NCI-H345 treated with DMSO at 0.1 percent for 48 hours (cell line): ENCODE measurements around the gene FABP3.
A peak's percentile ranks its signal among the peaks of the same experiment; 100 is the strongest.

Experiments used
- DNase-seq: peaks from one replicate; lab custom pipeline; 2025; ENCODE audit not compliant: unreplicated experiment; lab: John Stamatoyannopoulos, UW

Gene FABP3

GRCh38 chr1:31373056-31373896 is at the start of gene FABP3:
Gene FABP3, minus strand, starts transcription at chr1:31373076. Its CDS starts 62 bp downstream, at chr1:31373014.
- DNase-seq = no peak

DNA sequence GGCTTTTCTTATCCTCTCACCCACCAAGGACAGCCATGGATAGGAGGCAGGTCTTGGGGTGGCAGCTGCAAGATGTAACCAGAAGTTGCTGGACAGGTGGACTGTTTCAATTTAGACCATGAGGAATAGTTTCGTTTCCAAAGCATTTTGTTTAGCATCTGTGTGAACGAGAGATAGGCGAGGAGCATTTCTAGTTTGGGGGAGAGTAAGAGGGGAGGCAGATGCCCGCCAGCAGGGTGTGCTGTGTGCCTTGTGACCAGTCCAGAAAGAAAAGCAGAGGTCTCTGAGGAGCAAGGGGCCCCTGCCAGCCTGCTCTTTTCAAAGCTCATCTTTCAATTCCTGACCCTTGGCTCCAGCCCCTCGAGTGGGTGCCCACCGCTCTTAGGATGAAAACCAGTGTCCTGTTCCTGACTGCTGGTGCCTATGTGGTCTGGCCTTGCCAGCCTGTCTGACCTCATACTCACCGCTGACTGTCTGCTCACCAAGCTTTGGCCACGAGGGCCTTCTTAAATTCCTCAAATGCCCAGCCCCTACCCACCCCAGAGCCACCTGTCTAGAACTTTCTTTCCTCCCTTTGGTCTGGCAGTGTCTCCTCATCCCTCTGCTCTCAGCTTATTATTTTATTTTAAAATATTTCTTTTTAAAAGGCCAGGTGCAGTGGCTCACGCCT is 48.6 kb upstream of the FABP3 start:
- DNase-seq = no peak

GRCh38 chr1:31420716-31421115 is 47.8 kb upstream of the FABP3 start:
- DNase-seq = no peak

DNA sequence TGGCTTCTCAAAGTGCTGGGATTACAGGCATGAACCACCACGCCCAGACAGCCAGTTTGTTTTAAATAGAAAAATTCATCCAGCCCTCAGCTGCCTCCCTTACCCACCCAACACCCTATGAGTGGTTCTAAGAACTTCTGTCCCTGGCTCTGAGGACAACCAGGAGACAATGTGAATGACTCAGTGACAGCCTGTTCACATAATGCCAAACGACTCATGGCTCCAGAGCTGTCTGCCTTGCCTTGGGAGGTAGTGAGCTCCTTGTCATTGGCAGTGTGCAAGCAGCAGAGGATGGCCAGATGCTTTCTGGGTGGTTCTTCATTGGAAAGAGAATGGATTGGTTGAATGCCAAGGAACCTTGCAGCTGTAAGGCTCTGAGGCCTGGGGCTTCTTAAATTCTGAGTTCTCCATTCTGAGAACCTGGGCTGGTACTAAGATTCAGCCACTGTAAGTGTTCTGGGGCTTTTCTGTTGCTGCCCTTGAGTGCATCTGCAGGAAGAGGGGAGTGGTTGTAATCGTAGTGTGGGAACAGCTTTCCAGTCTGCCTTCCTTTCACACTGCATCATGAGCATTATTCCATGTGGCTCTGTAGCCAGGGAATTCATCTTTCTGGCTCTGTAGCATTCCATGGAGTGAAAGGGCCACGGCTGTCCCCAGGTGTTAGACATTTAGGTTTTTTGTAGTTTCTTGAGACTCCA is 45.9 kb upstream of the FABP3 start:
- no peak for DNase-seq

DNA sequence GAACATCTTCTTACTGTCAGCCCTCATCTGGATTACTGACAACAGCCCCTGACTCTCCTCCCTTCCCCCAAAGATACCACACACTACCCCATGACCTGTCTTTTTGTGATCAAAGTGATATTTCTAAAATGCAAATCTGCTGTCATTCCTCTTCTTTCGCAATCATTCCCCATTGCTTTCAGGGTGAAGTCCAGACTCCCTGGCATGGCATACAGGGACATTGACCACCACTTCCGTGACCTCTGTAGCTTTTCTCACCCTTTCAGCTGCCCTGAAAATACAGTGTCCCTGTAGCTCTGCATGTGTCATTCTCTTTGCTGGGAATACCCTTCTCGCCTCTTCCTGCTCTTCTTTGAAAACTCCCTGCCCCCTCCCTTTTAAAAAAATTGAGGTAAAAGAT is 44.3 kb upstream of the FABP3 start:
- no peak for DNase-seq

DNA sequence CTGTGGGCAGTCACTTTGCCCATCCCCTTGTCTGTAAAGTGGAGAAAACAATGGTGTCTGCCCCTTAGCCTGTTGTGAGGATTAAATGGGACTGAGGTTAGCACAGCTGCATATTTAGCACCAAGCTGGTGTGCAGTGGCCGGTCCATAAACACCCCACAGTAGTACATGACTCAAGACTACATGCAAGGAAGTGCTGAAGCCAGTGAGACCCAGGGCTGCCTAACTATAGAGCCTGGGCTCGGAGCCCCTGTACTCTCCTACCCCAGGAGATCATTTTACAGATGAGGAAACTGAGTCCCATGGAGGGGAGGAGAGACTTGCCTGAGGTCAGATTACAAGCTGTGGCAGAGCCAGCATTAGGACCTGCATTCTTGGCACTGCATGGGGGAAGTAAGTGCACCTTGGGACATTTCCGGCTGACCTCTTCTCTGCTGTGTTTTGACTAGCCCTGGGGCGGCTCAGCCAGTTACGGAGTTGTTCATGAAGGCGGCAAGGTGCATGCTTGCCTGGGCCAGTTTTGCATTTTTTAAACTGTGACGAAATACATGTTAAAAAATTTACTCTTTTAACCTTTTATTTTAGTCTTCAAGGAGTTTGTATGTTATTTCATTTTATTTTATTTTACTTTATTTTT is 43.3 kb upstream of the FABP3 start:
- DNase-seq = no peak

GRCh38 chr1:31415658-31416057 is 42.8 kb upstream of the FABP3 start:
- no peak for DNase-seq

DNA sequence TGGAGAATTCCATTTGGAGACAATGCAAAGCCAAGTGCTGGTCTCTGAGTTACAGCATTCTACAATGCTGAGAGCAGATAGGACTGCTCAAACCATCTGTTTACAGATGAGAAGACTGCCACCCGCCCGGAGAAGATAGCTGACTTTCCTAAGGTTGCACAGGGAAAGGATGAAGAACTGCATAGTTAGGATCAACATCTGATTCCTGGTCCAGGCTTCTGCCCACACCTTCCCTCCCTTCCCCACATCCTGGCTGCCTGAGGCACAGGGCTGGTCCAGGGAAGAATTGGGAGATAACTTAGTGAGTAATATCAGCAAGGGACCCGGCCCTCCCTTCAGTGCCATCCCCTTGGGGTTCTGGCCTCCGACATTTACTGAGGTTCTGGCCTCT is 42.1 kb upstream of the FABP3 start:
- no peak for DNase-seq

DNA sequence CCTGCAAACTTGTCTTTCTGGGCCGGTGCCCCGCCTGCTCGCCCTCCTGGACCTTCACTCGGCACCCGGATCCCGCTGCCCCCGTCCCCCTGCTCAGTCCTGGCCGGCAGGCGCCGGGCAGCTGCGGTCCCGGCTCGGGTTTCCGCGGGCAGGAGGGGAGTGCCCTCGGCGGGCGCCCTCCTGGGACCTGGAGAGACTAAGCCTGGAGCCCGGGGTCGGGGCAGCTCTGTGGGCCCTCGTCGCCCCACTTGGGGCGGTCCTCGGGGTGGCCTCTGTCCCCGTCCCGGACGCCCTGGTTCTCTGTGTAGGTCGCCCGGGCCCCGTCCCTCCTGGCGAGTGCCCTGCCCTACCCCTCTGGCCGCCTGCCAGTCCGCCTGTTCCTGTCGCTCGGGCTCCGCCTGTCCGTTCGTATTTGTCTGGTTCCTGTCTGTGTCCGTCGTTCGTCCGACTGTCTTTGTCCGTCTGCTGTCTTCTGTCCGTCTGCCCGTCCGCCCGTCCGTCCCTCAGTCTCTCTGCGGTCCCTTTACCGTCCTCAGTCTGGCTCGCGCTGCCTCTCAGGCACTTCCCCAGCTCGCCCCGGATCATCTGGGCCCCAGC is 40.6 kb upstream of the FABP3 start:
- DNase-seq = peak; percentile 25

GRCh38 chr1:31412732-31413404 is 40.0 kb upstream of the FABP3 start, which contains the start of gene SERINC2:
Gene SERINC2, plus strand, starts transcription at chr1:31413213. Its CDS starts 53 bp downstream, at chr1:31413266.
- DNase-seq = peak; percentile 36

DNA sequence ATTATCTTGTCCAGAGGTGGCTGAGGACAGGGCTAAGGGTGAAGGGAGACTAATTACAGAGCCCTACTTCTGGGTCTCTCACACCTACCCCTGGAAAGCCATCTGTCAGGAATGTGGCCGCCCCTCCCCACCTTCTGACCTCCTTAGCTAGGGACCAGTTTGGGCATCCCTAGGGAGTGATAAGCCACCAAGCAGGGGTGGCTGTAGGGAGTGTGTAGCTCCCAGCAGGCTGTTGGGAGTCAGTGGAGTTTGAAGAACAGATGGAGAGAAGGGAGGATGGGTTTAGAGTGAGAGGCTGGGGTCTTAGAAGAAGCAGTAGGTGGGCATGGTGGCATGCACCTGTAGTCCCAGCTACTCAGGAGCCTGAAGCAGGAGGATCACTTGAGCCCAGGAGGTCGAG is 39.3 kb upstream of the FABP3 start:
- DNase-seq = no peak

GRCh38 chr1:31410871-31411270 is 38.0 kb upstream of the FABP3 start:
- DNase-seq = no peak

DNA sequence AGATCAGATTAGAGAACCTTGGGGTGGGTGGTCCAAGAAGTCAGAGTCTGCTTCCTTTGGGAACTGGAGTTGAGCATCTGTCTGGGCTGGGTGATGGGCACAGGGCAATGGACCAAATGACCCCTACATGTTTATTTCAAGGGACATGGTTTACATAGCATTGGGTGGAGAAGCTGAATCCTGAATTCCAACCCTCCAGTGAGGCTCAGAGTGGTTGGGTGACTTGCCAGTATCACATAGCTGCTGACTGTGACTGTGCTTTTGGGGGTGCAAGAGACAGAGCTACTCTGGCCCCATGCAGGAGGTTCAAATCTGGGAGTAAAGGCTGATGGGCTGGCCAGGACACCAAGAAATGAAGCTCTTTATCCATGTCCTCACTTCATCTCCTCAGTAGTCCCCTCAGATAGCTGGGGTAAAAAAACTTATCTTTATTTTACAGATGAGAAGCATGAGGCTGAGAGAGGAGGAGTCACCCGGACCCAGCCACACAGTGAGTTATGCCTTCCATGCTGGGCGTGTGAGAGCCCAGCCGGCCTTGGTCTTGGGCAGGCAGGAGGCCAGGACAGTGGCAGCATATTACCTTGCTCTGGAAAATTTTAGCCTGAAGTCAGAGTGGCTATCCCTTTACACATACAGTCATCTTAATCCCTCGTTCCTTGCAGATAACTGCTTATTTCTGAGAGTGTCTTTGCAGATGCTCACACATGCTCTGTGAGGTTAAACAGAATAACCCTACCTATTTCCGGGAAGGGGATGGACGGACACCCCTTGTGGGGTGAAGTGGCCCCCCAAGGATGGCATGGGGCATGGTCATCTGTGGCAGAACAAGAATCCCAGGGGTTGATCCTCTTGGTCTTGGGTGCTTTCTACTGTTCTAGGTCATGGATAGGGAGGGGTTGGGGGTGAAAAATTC is 37.3 kb upstream of the FABP3 start:
- DNase-seq = no peak

GRCh38 chr1:31408788-31409318 is 36.0 kb upstream of the FABP3 start:
- DNase-seq = no peak

GRCh38 chr1:31407029-31407626 is 34.3 kb upstream of the FABP3 start:
- DNase-seq = no peak

DNA sequence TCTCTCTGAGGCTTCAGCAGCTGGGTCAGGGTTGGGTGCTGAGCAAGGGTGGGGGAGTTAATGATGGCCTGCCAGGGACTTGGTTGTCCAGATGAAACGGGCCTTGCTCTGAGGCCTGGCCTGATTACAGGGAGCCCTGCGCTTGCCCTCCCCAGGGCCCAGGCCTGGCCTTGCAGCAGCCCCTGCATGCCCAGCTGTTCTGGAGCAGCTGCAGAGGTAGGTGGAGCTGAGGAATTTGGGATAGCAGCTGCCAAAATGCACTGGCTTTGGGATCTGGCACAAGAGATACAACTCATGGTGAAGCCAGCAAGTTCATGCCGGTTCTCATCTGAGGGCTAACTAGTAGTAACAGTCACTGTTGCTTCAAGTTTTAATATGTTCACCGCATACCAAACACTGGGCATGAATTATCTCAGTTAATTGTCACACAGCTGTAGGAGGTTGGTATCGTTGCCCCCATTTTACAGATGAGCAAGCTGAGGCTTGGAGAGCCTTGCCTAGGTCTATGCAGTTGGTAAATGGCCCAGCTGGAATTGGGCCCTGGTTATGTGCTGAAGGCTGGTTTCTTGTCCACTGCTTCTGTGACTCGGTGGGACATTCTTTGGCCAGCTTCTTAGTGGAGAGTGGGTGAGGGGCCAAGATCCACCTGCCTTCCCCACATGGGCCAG is 32.8 kb upstream of the FABP3 start:
- no peak for DNase-seq

GRCh38 chr1:31401241-31401640 is 28.4 kb upstream of the FABP3 start:
- no peak for DNase-seq

DNA sequence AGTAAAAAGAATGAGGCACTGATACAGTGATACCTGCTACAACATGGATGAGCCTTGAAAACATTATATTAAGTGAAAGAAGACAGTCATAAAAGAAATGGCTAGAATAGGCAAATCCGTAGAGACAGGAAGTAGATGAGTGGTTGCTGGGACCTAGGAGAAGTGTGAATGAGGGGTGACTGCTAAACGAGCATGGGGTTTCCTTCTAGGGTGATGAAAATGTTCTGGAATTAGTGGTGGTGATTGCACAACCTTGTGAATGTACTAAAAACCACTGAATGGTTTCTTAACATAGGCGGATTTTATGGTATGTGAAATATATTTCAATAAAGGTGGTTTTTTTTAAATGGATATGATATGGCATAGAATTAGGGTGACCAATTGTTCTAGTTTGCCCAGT is 27.5 kb upstream of the FABP3 start:
- no peak for DNase-seq
